ENCODE measurements around the gene C1orf226.
"Not testable (repeated sequence)": the region's sequence is repeated elsewhere in the genome, so short reads cannot be mapped to it uniquely, and the experiment has no call there.

The C1orf226 gene

GRCh38 chr1:162416215-162416614 is 34.7 kb downstream of the C1orf226 start:
- Histone ChIP-seq H2AFZ (ENCODE audit: low read depth, low read length, severe bottlenecking) (no peak overlapping the region), H3F3A (ENCODE audit: insufficient read depth) (no peaks in the 10 kb centered on the region), H3K27ac (ENCODE audit: low read depth, low read length) (no peak overlapping the region), H3K9me2 (replicated peaks; ENCODE audit: insufficient read depth, low read length) (no peaks in the 10 kb centered on the region), H3K79me2 (ENCODE audit: insufficient read depth, low read length) (no peaks in the 10 kb centered on the region), H3K9ac (ENCODE audit: low read length) (no peak overlapping the region), H4K20me1 (ENCODE audit: low read depth, low read length) (no peaks in the 10 kb centered on the region), H3K27me3 (ENCODE audit: low read length) (no peaks in the 10 kb centered on the region), H3K9me3 (ENCODE audit: insufficient read depth, low read length) (no peaks in the 10 kb centered on the region), H3K36me3 (ENCODE audit: low read length) (no peaks in the 10 kb centered on the region), H3K4me2 (ENCODE audit: low read depth, low read length, poor library complexity, severe bottlenecking) (no peak overlapping the region), H3K4me3 (ENCODE audit: insufficient read depth, low read length, poor library complexity, severe bottlenecking) (no peak overlapping the region)
- TF ChIP-seq EZH2phosphoT487 (conservative IDR thresholded peaks at IDR 0.05; ENCODE audit: low read length), result no peak
- TF ChIP-seq, protein P1, sequence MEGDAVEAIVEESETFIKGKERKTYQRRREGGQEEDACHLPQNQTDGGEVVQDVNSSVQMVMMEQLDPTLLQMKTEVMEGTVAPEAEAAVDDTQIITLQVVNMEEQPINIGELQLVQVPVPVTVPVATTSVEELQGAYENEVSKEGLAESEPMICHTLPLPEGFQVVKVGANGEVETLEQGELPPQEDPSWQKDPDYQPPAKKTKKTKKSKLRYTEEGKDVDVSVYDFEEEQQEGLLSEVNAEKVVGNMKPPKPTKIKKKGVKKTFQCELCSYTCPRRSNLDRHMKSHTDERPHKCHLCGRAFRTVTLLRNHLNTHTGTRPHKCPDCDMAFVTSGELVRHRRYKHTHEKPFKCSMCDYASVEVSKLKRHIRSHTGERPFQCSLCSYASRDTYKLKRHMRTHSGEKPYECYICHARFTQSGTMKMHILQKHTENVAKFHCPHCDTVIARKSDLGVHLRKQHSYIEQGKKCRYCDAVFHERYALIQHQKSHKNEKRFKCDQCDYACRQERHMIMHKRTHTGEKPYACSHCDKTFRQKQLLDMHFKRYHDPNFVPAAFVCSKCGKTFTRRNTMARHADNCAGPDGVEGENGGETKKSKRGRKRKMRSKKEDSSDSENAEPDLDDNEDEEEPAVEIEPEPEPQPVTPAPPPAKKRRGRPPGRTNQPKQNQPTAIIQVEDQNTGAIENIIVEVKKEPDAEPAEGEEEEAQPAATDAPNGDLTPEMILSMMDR (IDR thresholded peaks at IDR 0.05; ENCODE audit: insufficient read depth, low read length, poor library complexity, severe bottlenecking), result no peak

- Histone ChIP-seq H3F3A (ENCODE audit: insufficient read depth) (no peaks in the 10 kb centered on the region), H4K20me1 (ENCODE audit: low read depth, low read length) (no peaks in the 10 kb centered on the region), H2AFZ (ENCODE audit: low read depth, low read length, severe bottlenecking) (no peak overlapping the region), H3K27me3 (ENCODE audit: low read length) (no peaks in the 10 kb centered on the region), H3K27ac (ENCODE audit: low read depth, low read length) (no peak overlapping the region), H3K9ac (ENCODE audit: low read length) (no peak overlapping the region), H3K9me3 (ENCODE audit: insufficient read depth, low read length) (no peaks in the 10 kb centered on the region), H3K36me3 (ENCODE audit: low read length) (no peaks in the 10 kb centered on the region), H3K9me2 (replicated peaks; ENCODE audit: insufficient read depth, low read length) (no peaks in the 10 kb centered on the region), H3K4me3 (ENCODE audit: insufficient read depth, low read length, poor library complexity, severe bottlenecking) (no peak overlapping the region), H3K79me2 (ENCODE audit: insufficient read depth, low read length) (no peaks in the 10 kb centered on the region), H3K4me2 (ENCODE audit: low read depth, low read length, poor library complexity, severe bottlenecking) (no peak overlapping the region)
- TF ChIP-seq, protein P1 (IDR thresholded peaks at IDR 0.05; ENCODE audit: insufficient read depth, low read length, poor library complexity, severe bottlenecking), result no peak
Observed at GRCh38 chr1:162416909-162417308, 35.4 kb downstream of the C1orf226 start.

DNA sequence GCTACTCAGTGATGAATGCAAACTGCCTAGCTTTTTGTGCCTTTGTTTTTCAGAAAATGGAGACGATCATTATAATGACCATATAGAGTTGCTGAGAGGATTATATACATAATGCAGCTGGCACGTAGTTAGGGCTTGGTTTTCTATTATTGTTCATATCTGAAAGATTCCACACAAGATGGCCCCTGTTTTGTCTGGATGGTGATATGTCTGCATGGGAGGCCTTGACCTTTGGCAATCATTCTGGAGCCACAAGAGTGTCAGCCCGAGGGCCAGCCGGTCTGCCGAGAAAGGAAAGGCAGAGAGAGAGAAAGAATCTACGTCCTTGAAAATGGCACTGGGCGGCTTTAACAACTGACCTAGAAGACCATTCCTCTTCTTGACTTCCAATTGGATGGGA is 36.1 kb downstream of the C1orf226 start:
- Histone ChIP-seq H3K9me3 (ENCODE audit: insufficient read depth, low read length) (no peaks in the 10 kb centered on the region), H3K9ac (ENCODE audit: low read length) (no peak overlapping the region), H3K36me3 (ENCODE audit: low read length) (no peaks in the 10 kb centered on the region), H3K79me2 (ENCODE audit: insufficient read depth, low read length) (no peaks in the 10 kb centered on the region), H3K9me2 (replicated peaks; ENCODE audit: insufficient read depth, low read length) (no peaks in the 10 kb centered on the region), H3F3A (ENCODE audit: insufficient read depth) (no peaks in the 10 kb centered on the region), H3K4me3 (ENCODE audit: insufficient read depth, low read length, poor library complexity, severe bottlenecking) (no peak overlapping the region), H4K20me1 (ENCODE audit: low read depth, low read length) (no peaks in the 10 kb centered on the region), H3K27me3 (ENCODE audit: low read length) (no peaks in the 10 kb centered on the region), H3K4me2 (ENCODE audit: low read depth, low read length, poor library complexity, severe bottlenecking) (no peak overlapping the region), H3K27ac (ENCODE audit: low read depth, low read length) (no peak overlapping the region), H2AFZ (ENCODE audit: low read depth, low read length, severe bottlenecking) (no peak overlapping the region)
- TF ChIP-seq EZH2phosphoT487 (conservative IDR thresholded peaks at IDR 0.05; ENCODE audit: low read length), result no peak
- TF ChIP-seq, protein P1 (IDR thresholded peaks at IDR 0.05; ENCODE audit: insufficient read depth, low read length, poor library complexity, severe bottlenecking), result no peak

GRCh38 chr1:162418584-162418983 is 37.1 kb downstream of the C1orf226 start:
- not testable (repeated sequence) for H3K79me2 ChIP-seq (ENCODE audit: insufficient read depth, low read length); H2AFZ ChIP-seq (ENCODE audit: low read depth, low read length, severe bottlenecking); H3K27ac ChIP-seq (ENCODE audit: low read depth, low read length); H3K9me3 ChIP-seq (ENCODE audit: insufficient read depth, low read length); H3K27me3 ChIP-seq (ENCODE audit: low read length); H3K9ac ChIP-seq (ENCODE audit: low read length); H4K20me1 ChIP-seq (ENCODE audit: low read depth, low read length); H3F3A ChIP-seq (ENCODE audit: insufficient read depth); H3K4me3 ChIP-seq (ENCODE audit: insufficient read depth, low read length, poor library complexity, severe bottlenecking); H3K36me3 ChIP-seq (ENCODE audit: low read length); H3K4me2 ChIP-seq (ENCODE audit: low read depth, low read length, poor library complexity, severe bottlenecking); H3K9me2 ChIP-seq (replicated peaks; ENCODE audit: insufficient read depth, low read length)

GRCh38 chr1:162419450-162419931 is 38.0 kb downstream of the C1orf226 start:
- H2AFZ ChIP-seq (ENCODE audit: low read depth, low read length, severe bottlenecking); H3K27ac ChIP-seq (ENCODE audit: low read depth, low read length); H3K4me3 ChIP-seq (ENCODE audit: insufficient read depth, low read length, poor library complexity, severe bottlenecking); H3K4me2 ChIP-seq (ENCODE audit: low read depth, low read length, poor library complexity, severe bottlenecking); H3K27me3 ChIP-seq (ENCODE audit: low read length); H3K9me2 ChIP-seq (replicated peaks; ENCODE audit: insufficient read depth, low read length); H3K36me3 ChIP-seq (ENCODE audit: low read length); H3K9me3 ChIP-seq (ENCODE audit: insufficient read depth, low read length); H3K79me2 ChIP-seq (ENCODE audit: insufficient read depth, low read length); H3K9ac ChIP-seq (ENCODE audit: low read length); H3F3A ChIP-seq (ENCODE audit: insufficient read depth); H4K20me1 ChIP-seq (ENCODE audit: low read depth, low read length): not testable (repeated sequence)

Data from SU-DHL-6 (cell line).